Suprapubic skin (tissue), 4 donors: ENCODE measurements around the gene C6orf47.

Experiments
- CTCF ChIP-seq, 2 donors: fragments of 200-600 bp in 1 of 2; fragments of 450-650 bp in 1 of 2; sonication (generic) in 1 of 2; IDR thresholded peaks; one replicate each; pipeline ENCODE4 v1.5.1; 2016 to 2019; ENCODE audit warnings: antibody characterized with exemption in 2 of 2, mild to moderate bottlenecking in 1 of 2, moderate library complexity in 1 of 2
- POLR2A ChIP-seq, 2 donors: fragments of 450-650 bp; IDR thresholded peaks; one replicate each; pipeline ENCODE4 v1.6.1; 2017; ENCODE audit warnings: antibody characterized with exemption in 2 of 2, mild to moderate bottlenecking in 2 of 2, moderate library complexity in 2 of 2
- POLR2AphosphoS5 ChIP-seq, 3 donors: sonication (generic); formaldehyde crosslinking; IDR thresholded peaks; one replicate each; pipeline ENCODE4 v1.6.1; 2017; ENCODE audit warnings: antibody characterized with exemption in 3 of 3

- TF ChIP-seq CTCF (IDR thresholded peaks at IDR 0.05) (no peak), POLR2A (IDR thresholded peaks at IDR 0.05) (no peak), POLR2AphosphoS5 (IDR thresholded peaks at IDR 0.05) (no peak)
These were observed 44.8 kb downstream of the C6orf47 start for GRCh38 chr6:31615748-31616147.
